GM10847 (cell line): ENCODE data around the gene R3HDML.

Experiments
- POLR2A ChIP-seq: IDR thresholded peaks from 2 replicates; pipeline ENCODE4 v1.6.1; 2011; ENCODE audit not compliant: insufficient read length; ENCODE audit errors: extremely low read depth

Gene R3HDML

GRCh38 chr20:44354979-44355497 lies 18.2 kb downstream of the R3HDML start:
- TF ChIP-seq POLR2A: no peak

GRCh38 chr20:44355498-44356352 lies 18.9 kb downstream of the R3HDML start, which contains the start of gene HNF4A:
Gene HNF4A (plus strand): TSS chr20:44355699. CDS start chr20:44355805, 106 bp downstream.
- no peak for TF ChIP-seq POLR2A

DNA sequence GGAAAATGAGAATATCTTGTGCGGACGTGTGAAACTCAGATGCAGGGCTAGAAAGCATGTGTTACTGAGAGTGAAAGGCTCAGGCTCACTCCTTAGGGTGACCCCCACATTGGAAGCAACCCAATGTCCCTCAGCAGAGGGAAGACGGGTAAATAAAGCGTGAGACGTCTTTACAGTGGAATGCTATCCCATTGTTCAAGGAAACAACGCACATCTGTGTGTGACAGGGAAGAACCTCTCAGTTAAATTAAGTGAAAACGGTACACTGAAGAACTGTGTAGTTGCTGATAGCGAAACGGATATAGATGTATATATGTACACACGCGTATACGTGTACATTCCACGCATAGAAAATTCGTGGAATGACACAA lies 19.5 kb downstream of the R3HDML start:
- TF ChIP-seq POLR2A: no peak

DNA sequence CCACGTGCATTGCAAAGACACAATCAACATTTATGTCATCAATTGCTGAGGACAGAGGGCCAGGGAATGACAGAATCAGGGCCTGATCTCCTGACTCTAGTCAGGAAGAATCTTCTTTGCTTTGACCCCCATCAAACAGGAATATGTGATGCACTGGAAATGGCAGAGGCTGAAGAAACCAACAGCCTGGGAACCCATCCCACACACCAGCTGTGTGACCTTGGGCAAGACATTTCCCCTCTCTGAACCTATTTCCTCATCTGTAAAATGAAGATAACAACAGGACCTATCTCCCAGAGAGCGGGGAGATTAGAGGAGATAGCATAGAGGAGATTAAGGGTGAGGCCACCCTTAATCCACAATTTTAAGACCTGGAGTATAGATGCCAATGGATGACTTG lies 20.2 kb downstream of the R3HDML start:
- no peak for TF ChIP-seq POLR2A

DNA sequence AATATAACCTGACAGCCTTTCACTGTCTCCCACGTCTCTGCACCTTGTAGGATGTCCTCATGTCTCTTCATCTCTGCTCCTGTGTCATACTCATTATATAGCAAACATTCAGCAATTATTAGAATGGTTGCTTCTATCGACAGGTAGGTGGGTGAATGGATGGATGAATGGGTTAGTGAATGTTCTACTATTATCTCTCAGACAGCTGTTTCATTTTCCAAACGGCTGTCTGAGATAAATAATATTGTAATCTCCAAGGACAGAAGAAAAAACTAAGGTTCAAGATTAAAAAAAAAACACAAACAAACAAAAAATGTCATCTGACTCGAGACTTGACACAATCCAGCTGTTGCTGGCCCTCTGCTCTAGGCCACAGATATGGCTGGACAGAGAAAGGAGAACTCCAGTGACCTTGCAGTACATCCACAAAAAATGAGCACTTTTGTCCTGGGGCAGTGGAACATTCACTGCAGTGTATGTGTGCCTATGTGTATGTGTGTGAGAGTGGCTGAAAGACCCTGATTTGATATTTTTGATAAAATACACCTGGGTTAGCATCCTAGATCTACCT lies 20.8 kb downstream of the R3HDML start:
- no peak for TF ChIP-seq POLR2A

DNA sequence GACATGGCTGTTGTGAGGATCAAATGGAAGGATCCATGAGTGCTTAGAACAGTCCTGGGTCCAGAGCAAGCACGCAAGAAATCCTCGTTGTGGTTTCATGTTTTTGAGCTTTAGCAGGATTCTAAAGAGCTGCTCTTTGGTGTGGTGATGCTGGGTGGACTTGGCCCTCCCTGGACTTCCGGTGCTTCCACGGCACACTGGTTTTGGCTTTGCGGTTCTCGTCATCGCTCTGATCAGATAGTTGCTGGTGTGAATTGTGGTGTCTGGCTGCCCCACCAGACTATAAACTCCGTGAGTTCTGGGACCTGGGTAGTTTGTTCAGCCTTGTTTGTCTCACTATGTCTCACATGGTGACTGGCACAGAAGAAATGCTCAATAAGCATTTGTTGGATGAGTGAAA lies 21.9 kb downstream of the R3HDML start:
- TF ChIP-seq POLR2A: no peak

DNA sequence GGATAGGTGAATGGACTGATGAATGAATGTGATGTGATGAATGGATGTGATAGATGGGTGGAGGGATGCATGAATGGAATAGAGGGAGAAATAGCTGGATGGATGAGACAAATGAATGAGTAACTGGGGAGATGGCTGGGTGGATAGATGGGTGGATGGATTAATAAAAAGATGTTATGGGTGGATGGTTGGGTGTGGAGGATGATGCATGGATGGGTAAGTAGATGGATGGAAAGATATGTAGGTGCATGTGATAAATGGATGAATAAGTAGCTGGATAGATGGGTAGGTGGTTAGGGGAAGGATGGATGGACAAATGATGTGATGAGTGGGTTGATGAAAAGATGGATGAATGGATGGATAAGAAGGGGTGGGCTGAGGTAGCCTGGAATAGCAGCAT lies 23.4 kb downstream of the R3HDML start:
- no peak for TF ChIP-seq POLR2A

- TF ChIP-seq POLR2A: no peak
Observed at GRCh38 chr20:44361021-44361420, 24.2 kb downstream of the R3HDML start.

GRCh38 chr20:44362466-44362940 lies 25.7 kb downstream of the R3HDML start:
- TF ChIP-seq POLR2A: no peak

DNA sequence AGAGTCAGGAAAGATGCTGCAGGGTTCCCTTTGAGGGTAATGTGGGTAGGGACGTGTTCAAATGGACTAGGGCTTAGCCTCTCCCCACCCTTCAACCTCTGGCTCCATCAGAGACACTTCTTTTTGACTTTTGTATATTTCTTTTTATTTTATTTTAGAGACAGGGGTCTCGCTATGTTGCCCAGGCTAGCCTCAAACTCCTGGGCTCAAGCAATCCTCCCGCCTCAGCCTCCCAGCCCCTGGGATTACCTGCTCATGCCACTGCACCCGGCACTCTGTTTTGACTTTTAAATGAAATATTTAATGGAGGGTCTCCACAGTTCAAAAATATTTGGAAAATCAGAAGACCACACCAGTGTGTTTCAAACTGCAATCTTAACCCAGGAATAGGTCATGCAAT lies 27.2 kb downstream of the R3HDML start:
- no peak for TF ChIP-seq POLR2A

DNA sequence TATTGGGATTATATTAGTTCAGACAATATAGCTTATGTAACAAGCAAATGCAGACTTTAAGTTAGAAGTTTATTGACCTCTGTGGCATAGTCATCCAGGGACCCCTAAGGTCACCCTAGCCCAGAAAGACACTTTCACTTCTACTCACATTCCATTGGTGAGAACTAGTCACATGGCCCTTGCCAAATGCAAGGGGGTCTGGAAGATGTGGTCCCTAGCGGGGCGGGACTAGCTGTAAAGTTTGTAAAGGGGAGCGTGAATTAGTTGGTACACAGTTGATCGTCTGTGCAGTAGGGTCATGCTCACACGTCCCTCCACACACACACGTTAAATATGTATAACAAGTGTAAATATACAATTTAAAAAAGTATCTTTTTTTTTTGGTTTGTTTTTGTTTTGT lies 27.9 kb downstream of the R3HDML start:
- no peak for TF ChIP-seq POLR2A

DNA sequence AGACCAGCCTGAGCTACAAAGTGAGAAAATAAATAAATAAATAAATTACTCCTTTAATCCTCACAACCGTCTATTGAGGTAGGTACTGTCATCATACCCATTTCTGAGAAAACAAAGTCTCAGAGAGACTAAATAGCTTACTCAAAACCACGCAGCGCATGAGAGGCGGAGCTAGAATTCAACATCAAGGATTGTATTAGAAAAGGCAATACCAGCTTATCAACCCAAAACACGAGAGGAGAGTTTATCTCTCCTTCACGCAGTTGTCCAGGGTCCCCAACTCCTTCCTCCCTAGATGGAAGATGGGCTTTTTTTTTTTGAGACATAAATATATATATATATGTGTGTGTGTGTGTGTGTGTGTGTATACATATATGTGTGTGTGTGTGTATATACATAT lies 30.9 kb downstream of the R3HDML start:
- TF ChIP-seq POLR2A: no peak

GRCh38 chr20:44370639-44371218 lies 33.9 kb downstream of the R3HDML start:
- no peak for TF ChIP-seq POLR2A

- TF ChIP-seq POLR2A: no peak
Observed at GRCh38 chr20:44382641-44383040, 45.8 kb downstream of the R3HDML start.

DNA sequence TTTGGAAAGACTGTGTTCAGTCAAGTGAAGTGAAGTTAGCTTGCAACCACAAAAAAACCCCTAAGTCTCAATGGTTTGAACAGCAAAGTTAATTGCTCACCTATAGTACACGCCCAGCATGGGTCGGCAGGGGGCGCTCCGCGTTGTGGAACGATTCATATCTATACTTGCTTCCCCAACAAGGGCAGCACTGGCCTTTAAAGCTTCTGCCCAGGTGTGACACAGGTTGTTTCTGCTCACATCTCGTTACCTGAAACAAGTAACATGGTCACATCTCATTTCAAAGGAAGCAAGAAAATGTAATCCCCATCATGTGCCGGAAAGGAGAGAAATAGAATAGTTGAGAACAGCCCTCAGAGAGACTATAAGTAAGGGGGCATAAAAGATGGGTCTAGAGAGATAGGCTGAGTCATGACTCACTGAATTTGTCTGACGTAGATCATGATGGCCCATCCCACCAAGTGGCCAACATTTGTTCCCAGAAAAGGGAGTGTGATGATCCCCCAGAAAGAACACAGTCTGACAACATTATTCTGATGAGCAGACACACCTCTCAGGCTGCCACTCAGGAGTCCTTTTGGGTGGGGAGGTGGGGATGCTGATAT lies 47.7 kb downstream of the R3HDML start:
- TF ChIP-seq POLR2A: no peak
